Panc1 (cell line): Measurements from ENCODE around the gene ALOX12. TPM values are rescaled to one million over a fixed set of nuclear protein-coding genes. Genes with fewer than 3 reads are reported as not detected.

Experiments
- ATAC-seq: fragments of 200-7000 bp; cut with Tn5 transposase; 2 replicates; pipeline ENCODE4 v1.9.1; 2020; ENCODE audit warnings: mild to moderate bottlenecking, moderate library complexity
- BruUV-seq: library from RNA; stranded (reverse); fragments of 400-500 nt; replicated peaks from 2 replicates; lab custom pipeline; 2021; lab: Mats Ljungman, UMichigan
- CTCF ChIA-PET: fragments of 300-600 bp; sonication (Branson Sonifier 250); formaldehyde crosslinking; loops from one replicate; lab custom pipeline; 2022; ENCODE audit warnings: antibody characterized with exemption; lab: Charles Lee
- POLR2A ChIA-PET: fragments of 300-600 bp; sonication (Branson Sonifier 250); formaldehyde crosslinking; loops from one replicate; lab custom pipeline; 2022; ENCODE audit warnings: antibody characterized with exemption; lab: Charles Lee
- DNase-seq: peaks from one replicate; pipeline ENCODE4 v3.0.0-alpha.2; 2010; ENCODE audit warnings: low read depth, low spot score
- H3K27ac ChIP-seq: 2 replicates; pipeline ENCODE4 v1.5.1; 2011; ENCODE audit warnings: mild to moderate bottlenecking, low read length, inconsistent platforms
- H3K27me3 ChIP-seq: fragments of 200-500 bp; sonication (Bioruptor generic); 2 replicates; pipeline ENCODE4 v1.6.0; 2014; ENCODE audit warnings: low read length, inconsistent platforms; ENCODE audit not compliant: control insufficient read depth, insufficient read depth
- H3K36me3 ChIP-seq: fragments of 200-500 bp; sonication (Bioruptor generic); 2 replicates; pipeline ENCODE4 v1.5.1; 2014; ENCODE audit warnings: inconsistent platforms, mild to moderate bottlenecking, low read length, moderate library complexity; ENCODE audit not compliant: control insufficient read depth, insufficient read depth
- H3K4me1 ChIP-seq: 2 replicates; pipeline ENCODE4 v1.5.1; 2011; ENCODE audit warnings: inconsistent platforms, mild to moderate bottlenecking, low read length, moderate library complexity; ENCODE audit not compliant: control insufficient read depth, insufficient read depth
- H3K4me3 ChIP-seq, 2 experiments: 2 replicates each; pipeline ENCODE4 v1.5.1; 2011 to 2012; ENCODE audit warnings: low read depth in 2 of 2, low read length in 2 of 2, mild to moderate bottlenecking in 2 of 2, inconsistent platforms in 1 of 2, moderate library complexity in 1 of 2
- H3K9me3 ChIP-seq: fragments of 200-500 bp; sonication (Bioruptor generic); 2 replicates; pipeline ENCODE4 v1.5.1; 2014; ENCODE audit warnings: low read depth, mild to moderate bottlenecking, inconsistent platforms, low read length, moderate library complexity; ENCODE audit not compliant: control insufficient read depth, insufficient read depth
- POLR2AphosphoS5 ChIP-seq: IDR thresholded peaks from 2 replicates; pipeline ENCODE4 v1.6.1; 2012; ENCODE audit warnings: mild to moderate bottlenecking, low read depth, low read length, moderate library complexity
- REST ChIP-seq, 2 experiments: IDR thresholded peaks; 2 replicates each; pipeline ENCODE4 v1.6.1; 2011 to 2012; ENCODE audit warnings: low read depth in 2 of 2, control low read depth in 1 of 2, low read length in 1 of 2, mild to moderate bottlenecking in 1 of 2, moderate library complexity in 1 of 2; ENCODE audit not compliant: insufficient read depth in 1 of 2
- SIN3A ChIP-seq: IDR thresholded peaks from 2 replicates; pipeline ENCODE4 v1.6.1; 2012; ENCODE audit warnings: low read depth, mild to moderate bottlenecking, low read length, moderate library complexity, borderline replicate concordance; ENCODE audit not compliant: insufficient read depth
- TCF7L2 ChIP-seq: IDR thresholded peaks from 2 replicates; pipeline ENCODE4 v1.6.1; 2011; ENCODE audit warnings: mild to moderate bottlenecking, low read depth, low read length, inconsistent platforms
- in situ Hi-C: cut with HindIII; loops from 2 replicates; pipeline ENCODE4 v1.10.0; 2016; ENCODE audit warnings: low sequenced_read_pairs, low pct_unique_long_range_greater_than_20kb
- intact Hi-C: fragments of 100-400 bp; cut with micrococcal nuclease; formaldehyde crosslinking; loops from one replicate; pipeline ENCODE4 v1.10.0; 2022; ENCODE audit not compliant: unreplicated experiment
- total RNA-seq: library from RNA; stranded (reverse); gene quantifications from one replicate; pipeline ENCODE4 v1.2.1, GENCODE V29; 2021; ENCODE audit not compliant: unreplicated experiment
- TF ChIP-seq, protein P1 (sequence below): fragments of 450-650 bp; IDR thresholded peaks from 2 replicates; pipeline ENCODE4 v1.5.1; 2017; ENCODE audit warnings: mild to moderate bottlenecking

ALOX12 gene
- total RNA-seq, 1 experiment from 2014 or later: not detected

DNA sequence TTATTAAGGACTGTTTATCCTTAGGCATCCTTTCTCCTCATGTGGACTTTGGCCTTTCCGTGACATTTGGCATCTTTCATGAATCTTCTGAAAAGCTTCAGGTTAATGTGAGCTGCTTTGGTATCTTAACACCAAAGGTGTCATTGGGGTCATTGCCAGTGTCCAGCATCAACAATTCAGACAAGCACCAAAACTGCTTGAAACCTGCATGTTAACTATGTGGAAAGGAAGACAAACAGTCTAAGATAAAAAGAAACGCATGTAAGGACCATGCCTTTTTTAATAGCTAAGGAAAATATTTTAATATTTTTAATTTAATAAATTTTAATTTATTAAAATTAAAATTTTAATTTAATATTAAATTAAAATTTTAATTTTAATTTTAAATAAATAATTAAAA is 7.9 kb downstream of the ALOX12 start:
- H3K4me1 ChIP-seq: no peaks in the 10 kb centered on the region
- H3K27ac ChIP-seq: no peak overlapping the region
- ATAC-seq (no peak), DNase-seq (no peak)
- BruUV-seq: no TSS peak
- no peaks in the 10 kb centered on the region for H3K27me3 ChIP-seq
- H3K36me3 ChIP-seq: peaks cover 7% of the 10 kb centered on the region
- H3K4me3 ChIP-seq: no peak overlapping the region
- no peak for TF ChIP-seq POLR2AphosphoS5
- TF ChIP-seq, protein P1, sequence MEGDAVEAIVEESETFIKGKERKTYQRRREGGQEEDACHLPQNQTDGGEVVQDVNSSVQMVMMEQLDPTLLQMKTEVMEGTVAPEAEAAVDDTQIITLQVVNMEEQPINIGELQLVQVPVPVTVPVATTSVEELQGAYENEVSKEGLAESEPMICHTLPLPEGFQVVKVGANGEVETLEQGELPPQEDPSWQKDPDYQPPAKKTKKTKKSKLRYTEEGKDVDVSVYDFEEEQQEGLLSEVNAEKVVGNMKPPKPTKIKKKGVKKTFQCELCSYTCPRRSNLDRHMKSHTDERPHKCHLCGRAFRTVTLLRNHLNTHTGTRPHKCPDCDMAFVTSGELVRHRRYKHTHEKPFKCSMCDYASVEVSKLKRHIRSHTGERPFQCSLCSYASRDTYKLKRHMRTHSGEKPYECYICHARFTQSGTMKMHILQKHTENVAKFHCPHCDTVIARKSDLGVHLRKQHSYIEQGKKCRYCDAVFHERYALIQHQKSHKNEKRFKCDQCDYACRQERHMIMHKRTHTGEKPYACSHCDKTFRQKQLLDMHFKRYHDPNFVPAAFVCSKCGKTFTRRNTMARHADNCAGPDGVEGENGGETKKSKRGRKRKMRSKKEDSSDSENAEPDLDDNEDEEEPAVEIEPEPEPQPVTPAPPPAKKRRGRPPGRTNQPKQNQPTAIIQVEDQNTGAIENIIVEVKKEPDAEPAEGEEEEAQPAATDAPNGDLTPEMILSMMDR: no peak
- no peak for TF ChIP-seq REST (IDR thresholded peaks at IDR 0.05; ENCODE audit: insufficient read depth in 1 of 2, low read depth in 2 of 2, low read length in 1 of 2)
- TF ChIP-seq TCF7L2: no peak
- TF ChIP-seq SIN3A: no peak
- H3K9me3 ChIP-seq: no peaks in the 10 kb centered on the region
- in situ Hi-C loops: no loop called here
- intact Hi-C loops: loop anchor here (2.0 kb wide), 1 partner anchor 91 kb away; no protein-coding TSS in a partner anchor
- ChIA-PET POLR2A (no interaction called here), CTCF (interaction anchor here (1.2 to 1.5 kb wide), 4 partner anchors 89 to 160 kb away, joined by 3 to 15 read pairs (median 10); no protein-coding TSS in a partner anchor)

DNA sequence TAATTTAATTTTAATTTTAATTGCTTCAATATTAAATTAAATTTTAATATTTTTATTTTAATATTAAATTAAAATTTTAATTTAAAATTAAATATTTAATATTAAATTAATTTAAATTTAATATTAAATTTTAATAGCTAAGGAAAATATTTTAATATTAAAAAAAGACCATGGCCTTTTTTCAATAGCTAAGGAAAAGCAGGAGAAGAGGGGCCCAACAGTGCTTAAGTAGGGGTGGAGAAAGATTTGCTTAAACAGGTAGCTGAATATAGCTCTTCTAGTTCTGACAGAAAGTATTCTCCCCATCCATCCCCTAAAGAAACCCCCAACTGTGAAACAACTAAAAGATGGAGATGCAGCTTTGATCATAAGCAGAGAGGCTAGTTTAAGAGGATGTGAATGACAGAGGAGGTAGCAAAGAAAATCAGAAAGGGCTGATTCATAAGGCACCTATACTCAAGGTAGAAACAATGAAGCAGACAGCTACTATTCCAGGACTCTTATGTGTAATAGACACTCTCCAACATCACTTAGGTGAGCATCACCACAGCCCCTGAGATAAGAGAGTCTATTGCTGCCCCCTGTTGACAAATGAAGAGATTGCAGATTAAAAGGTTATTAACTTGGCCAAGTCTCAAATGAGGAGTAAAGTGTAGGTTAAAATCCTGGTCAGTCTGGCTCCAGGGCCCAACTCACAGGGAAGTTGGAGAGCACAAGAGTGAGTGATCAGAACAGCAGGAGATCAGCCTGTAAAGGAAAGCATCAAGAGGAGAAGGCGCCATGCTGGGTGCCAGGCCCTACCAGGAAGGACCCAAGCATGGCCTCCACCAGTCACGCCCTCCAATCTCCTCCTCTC is 8.8 kb downstream of the ALOX12 start:
- peak; percentile 89 for ATAC-seq
- Histone ChIP-seq H3K36me3 (peaks cover 7% of the 10 kb centered on the region), H3K9me3 (no peaks in the 10 kb centered on the region), H3K4me3 (no peak overlapping the region), H3K27ac (no peak overlapping the region), H3K4me1 (no peaks in the 10 kb centered on the region), H3K27me3 (no peaks in the 10 kb centered on the region)
- no peak for DNase-seq
- BruUV-seq: no TSS peak
- ChIA-PET CTCF (interaction anchor here (0.6 to 1.5 kb wide), 6 partner anchors 17 to 161 kb away, joined by 3 to 15 read pairs (median 8); no protein-coding TSS in a partner anchor), POLR2A (interaction anchor here (0.6 kb wide), 2 partner anchors 69 to 106 kb away, joined by 3 read pairs; no protein-coding TSS in a partner anchor)
- TF ChIP-seq TCF7L2 (no peak), REST (IDR thresholded peaks at IDR 0.05; ENCODE audit: insufficient read depth in 1 of 2, low read depth in 2 of 2, low read length in 1 of 2) (no peak), POLR2AphosphoS5 (no peak), SIN3A (no peak)
- TF ChIP-seq, protein P1: peak; percentile 77
- in situ Hi-C loops: no loop called here
- intact Hi-C loops: loop anchor here (2.0 kb wide), 1 partner anchor 92 kb away; no protein-coding TSS in a partner anchor
